Measurements from ENCODE around the gene CTNNA2.

CTNNA2 gene

GRCh38 chr2:79950526-79950925, 437.7 kb downstream of the CTNNA2 start:
- no peaks in the 10 kb centered on the region for H3K36me3 ChIP-seq (ENCODE audit: control insufficient read depth in 5 of 5, insufficient read depth in 5 of 5, low read length in 5 of 5)

GRCh38 chr2:79952616-79953015, 439.8 kb downstream of the CTNNA2 start:
- peaks cover 0 to 17% (median 0%) of the 10 kb centered on the region in 5 donors for H3K4me1 ChIP-seq (ENCODE audit: control insufficient read depth in 5 of 5, insufficient read depth in 5 of 5, low read length in 5 of 5)
- H3K4me3 ChIP-seq (ENCODE audit: low read depth in 1 of 5, low read length in 5 of 5) = no peak overlapping the region
- no peak overlapping the region for H3K27ac ChIP-seq (ENCODE audit: low read depth, low read length)
- no peak overlapping the region for H3K9ac ChIP-seq (ENCODE audit: low read length in 5 of 5)
- no peaks in the 10 kb centered on the region for H3K9me3 ChIP-seq (ENCODE audit: control insufficient read depth in 5 of 5, low read length in 5 of 5)
- no peaks in the 10 kb centered on the region for H3K36me3 ChIP-seq (ENCODE audit: control insufficient read depth in 5 of 5, insufficient read depth in 5 of 5, low read length in 5 of 5)
- no peaks in the 10 kb centered on the region for H3K27me3 ChIP-seq (ENCODE audit: control insufficient read depth in 5 of 5, insufficient read depth in 4 of 5, low read length in 5 of 5)

More at GRCh38 chr2:79950526-79950925, 437.7 kb downstream of the CTNNA2 start:
- no peak overlapping the region for H3K27ac ChIP-seq (ENCODE audit: low read depth, low read length)
- no peaks in the 10 kb centered on the region for H3K27me3 ChIP-seq (ENCODE audit: control insufficient read depth in 5 of 5, insufficient read depth in 4 of 5, low read length in 5 of 5)
- no peaks in the 10 kb centered on the region for H3K9me3 ChIP-seq (ENCODE audit: control insufficient read depth in 5 of 5, low read length in 5 of 5)
- no peak overlapping the region for H3K9ac ChIP-seq (ENCODE audit: low read length in 5 of 5)
- peaks cover 0 to 4% (median 0%) of the 10 kb centered on the region in 5 donors for H3K4me1 ChIP-seq (ENCODE audit: control insufficient read depth in 5 of 5, insufficient read depth in 5 of 5, low read length in 5 of 5)
- H3K4me3 ChIP-seq (ENCODE audit: low read depth in 1 of 5, low read length in 5 of 5) = no peak overlapping the region

GRCh38 chr2:79960035-79960434, 447.2 kb downstream of the CTNNA2 start:
- Histone ChIP-seq H3K9me3 (ENCODE audit: control insufficient read depth in 5 of 5, low read length in 5 of 5) (no peaks in the 10 kb centered on the region), H3K4me3 (ENCODE audit: low read depth in 1 of 5, low read length in 5 of 5) (no peak overlapping the region), H3K9ac (ENCODE audit: low read length in 5 of 5) (no peak overlapping the region), H3K27ac (ENCODE audit: low read depth, low read length) (no peak overlapping the region), H3K36me3 (ENCODE audit: control insufficient read depth in 5 of 5, insufficient read depth in 5 of 5, low read length in 5 of 5) (no peaks in the 10 kb centered on the region), H3K4me1 (ENCODE audit: control insufficient read depth in 5 of 5, insufficient read depth in 5 of 5, low read length in 5 of 5) (peaks cover 0 to 21% (median 0%) of the 10 kb centered on the region in 5 donors), H3K27me3 (ENCODE audit: control insufficient read depth in 5 of 5, insufficient read depth in 4 of 5, low read length in 5 of 5) (no peaks in the 10 kb centered on the region)

DNA sequence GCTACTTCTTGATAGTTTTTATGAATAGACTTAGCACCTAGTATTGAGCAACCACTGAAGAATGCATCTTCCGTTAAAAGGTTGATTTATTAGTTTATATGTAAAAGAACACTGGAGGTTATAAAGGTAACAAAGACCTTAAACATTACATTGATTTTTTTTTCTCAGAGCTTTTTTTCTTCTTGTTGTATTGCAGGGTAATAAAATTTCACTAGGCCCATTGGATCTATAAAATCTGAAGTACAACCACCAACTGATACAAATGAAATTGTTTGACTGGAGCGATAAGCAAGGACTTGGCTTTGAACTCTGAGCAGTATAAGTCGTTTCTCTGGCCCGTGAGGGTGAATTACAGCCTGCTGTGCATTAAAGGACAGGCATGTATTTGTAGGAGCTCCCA, 447.7 kb downstream of the CTNNA2 start:
- H3K36me3 ChIP-seq (ENCODE audit: control insufficient read depth in 5 of 5, insufficient read depth in 5 of 5, low read length in 5 of 5) = no peaks in the 10 kb centered on the region
- H3K4me1 ChIP-seq (ENCODE audit: control insufficient read depth in 5 of 5, insufficient read depth in 5 of 5, low read length in 5 of 5) = peaks cover 0 to 17% (median 0%) of the 10 kb centered on the region in 5 donors
- no peak overlapping the region for H3K9ac ChIP-seq (ENCODE audit: low read length in 5 of 5)
- no peaks in the 10 kb centered on the region for H3K27me3 ChIP-seq (ENCODE audit: control insufficient read depth in 5 of 5, insufficient read depth in 4 of 5, low read length in 5 of 5)
- H3K27ac ChIP-seq (ENCODE audit: low read depth, low read length) = no peak overlapping the region
- no peaks in the 10 kb centered on the region for H3K9me3 ChIP-seq (ENCODE audit: control insufficient read depth in 5 of 5, low read length in 5 of 5)
- H3K4me3 ChIP-seq (ENCODE audit: low read depth in 1 of 5, low read length in 5 of 5) = no peak overlapping the region

- no peak overlapping the region for H3K27ac ChIP-seq (ENCODE audit: low read depth, low read length)
- H3K27me3 ChIP-seq (ENCODE audit: control insufficient read depth in 5 of 5, insufficient read depth in 4 of 5, low read length in 5 of 5) = no peaks in the 10 kb centered on the region
- H3K4me1 ChIP-seq (ENCODE audit: control insufficient read depth in 5 of 5, insufficient read depth in 5 of 5, low read length in 5 of 5) = peaks cover 0 to 4% (median 0%) of the 10 kb centered on the region in 5 donors
- no peaks in the 10 kb centered on the region for H3K9me3 ChIP-seq (ENCODE audit: control insufficient read depth in 5 of 5, low read length in 5 of 5)
- no peak overlapping the region for H3K4me3 ChIP-seq (ENCODE audit: low read depth in 1 of 5, low read length in 5 of 5)
- no peak overlapping the region for H3K9ac ChIP-seq (ENCODE audit: low read length in 5 of 5)
- no peaks in the 10 kb centered on the region for H3K36me3 ChIP-seq (ENCODE audit: control insufficient read depth in 5 of 5, insufficient read depth in 5 of 5, low read length in 5 of 5)
These were observed 452.1 kb downstream of the CTNNA2 start for GRCh38 chr2:79964966-79965365.

DNA sequence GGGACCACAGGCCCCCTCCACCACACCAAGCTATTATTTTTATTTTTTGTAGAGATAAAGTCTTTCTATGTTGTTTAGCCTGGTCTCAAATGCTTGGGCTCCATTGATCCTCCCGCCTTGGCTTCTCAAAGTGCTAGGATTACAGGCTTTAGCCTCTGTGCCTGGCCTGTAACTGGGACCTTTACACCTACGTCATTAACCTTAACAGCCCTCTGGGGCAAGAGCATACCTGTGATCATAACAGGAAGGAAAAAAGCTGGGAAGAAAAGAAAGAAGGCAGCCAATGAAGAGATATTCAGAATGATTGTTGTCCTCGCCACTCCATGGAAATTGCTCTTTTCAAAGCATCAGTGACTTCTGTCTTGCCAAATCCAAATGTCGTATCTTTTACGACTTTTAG, 453.5 kb downstream of the CTNNA2 start:
- Histone ChIP-seq H3K9ac (ENCODE audit: low read length in 5 of 5) (no peak overlapping the region), H3K4me3 (ENCODE audit: low read depth in 1 of 5, low read length in 5 of 5) (no peak overlapping the region), H3K27me3 (ENCODE audit: control insufficient read depth in 5 of 5, insufficient read depth in 4 of 5, low read length in 5 of 5) (no peaks in the 10 kb centered on the region), H3K4me1 (ENCODE audit: control insufficient read depth in 5 of 5, insufficient read depth in 5 of 5, low read length in 5 of 5) (peaks cover 0 to 4% (median 0%) of the 10 kb centered on the region in 5 donors), H3K9me3 (ENCODE audit: control insufficient read depth in 5 of 5, low read length in 5 of 5) (no peaks in the 10 kb centered on the region), H3K36me3 (ENCODE audit: control insufficient read depth in 5 of 5, insufficient read depth in 5 of 5, low read length in 5 of 5) (no peaks in the 10 kb centered on the region), H3K27ac (ENCODE audit: low read depth, low read length) (no peak overlapping the region)

DNA sequence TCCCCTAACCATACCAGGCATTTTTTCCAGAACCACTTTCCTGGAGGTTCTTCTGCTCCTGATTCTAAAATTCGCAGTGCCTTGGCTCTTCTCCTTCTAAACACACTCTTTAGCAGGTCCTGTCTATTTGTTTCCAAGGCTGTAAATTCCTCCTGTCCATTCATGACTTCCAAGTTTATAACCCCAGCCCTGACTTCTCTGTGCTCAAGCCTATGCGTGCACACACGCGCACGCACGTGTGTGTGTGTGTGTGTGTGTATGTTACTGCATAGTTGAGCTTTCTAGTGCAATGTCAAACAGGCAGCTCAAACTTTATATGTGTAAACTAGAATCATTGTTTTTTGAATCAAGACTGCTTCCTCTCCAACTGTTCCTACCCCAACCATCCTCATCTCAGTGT, 454.0 kb downstream of the CTNNA2 start:
- H3K9me3 ChIP-seq (ENCODE audit: control insufficient read depth in 5 of 5, low read length in 5 of 5) = no peaks in the 10 kb centered on the region
- no peak overlapping the region for H3K4me3 ChIP-seq (ENCODE audit: low read depth in 1 of 5, low read length in 5 of 5)
- peaks cover 0 to 4% (median 0%) of the 10 kb centered on the region in 5 donors for H3K4me1 ChIP-seq (ENCODE audit: control insufficient read depth in 5 of 5, insufficient read depth in 5 of 5, low read length in 5 of 5)
- H3K27ac ChIP-seq (ENCODE audit: low read depth, low read length) = no peak overlapping the region
- H3K36me3 ChIP-seq (ENCODE audit: control insufficient read depth in 5 of 5, insufficient read depth in 5 of 5, low read length in 5 of 5) = no peaks in the 10 kb centered on the region
- no peak overlapping the region for H3K9ac ChIP-seq (ENCODE audit: low read length in 5 of 5)
- H3K27me3 ChIP-seq (ENCODE audit: control insufficient read depth in 5 of 5, insufficient read depth in 4 of 5, low read length in 5 of 5) = no peaks in the 10 kb centered on the region

DNA sequence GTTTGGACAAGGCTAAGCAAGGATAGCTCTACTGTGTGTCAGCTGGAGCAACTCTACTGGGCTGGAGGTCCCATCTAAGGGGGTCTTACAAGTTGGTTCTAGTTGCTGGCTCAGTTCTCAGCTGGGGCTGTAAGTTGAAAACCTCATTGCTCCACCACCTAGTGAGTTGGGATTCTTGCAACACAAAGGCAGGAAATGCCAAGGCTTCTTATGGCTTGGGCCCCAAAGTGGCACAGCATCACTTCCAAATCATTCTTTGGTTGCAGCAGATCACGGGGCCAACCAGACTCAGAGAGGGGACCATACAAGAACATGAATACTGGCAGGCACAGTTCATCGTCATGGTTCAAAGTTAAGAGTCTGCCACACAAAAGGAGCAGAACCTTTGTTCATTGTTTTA, 459.0 kb downstream of the CTNNA2 start:
- H3K27ac ChIP-seq (ENCODE audit: low read depth, low read length) = no peak overlapping the region
- H3K4me3 ChIP-seq (ENCODE audit: low read depth in 1 of 5, low read length in 5 of 5) = no peak overlapping the region
- no peaks in the 10 kb centered on the region for H3K4me1 ChIP-seq (ENCODE audit: control insufficient read depth in 5 of 5, insufficient read depth in 5 of 5, low read length in 5 of 5)
- H3K27me3 ChIP-seq (ENCODE audit: control insufficient read depth in 5 of 5, insufficient read depth in 4 of 5, low read length in 5 of 5) = no peaks in the 10 kb centered on the region
- H3K36me3 ChIP-seq (ENCODE audit: control insufficient read depth in 5 of 5, insufficient read depth in 5 of 5, low read length in 5 of 5) = no peaks in the 10 kb centered on the region
- H3K9ac ChIP-seq (ENCODE audit: low read length in 5 of 5) = no peak overlapping the region
- no peaks in the 10 kb centered on the region for H3K9me3 ChIP-seq (ENCODE audit: control insufficient read depth in 5 of 5, low read length in 5 of 5)

DNA sequence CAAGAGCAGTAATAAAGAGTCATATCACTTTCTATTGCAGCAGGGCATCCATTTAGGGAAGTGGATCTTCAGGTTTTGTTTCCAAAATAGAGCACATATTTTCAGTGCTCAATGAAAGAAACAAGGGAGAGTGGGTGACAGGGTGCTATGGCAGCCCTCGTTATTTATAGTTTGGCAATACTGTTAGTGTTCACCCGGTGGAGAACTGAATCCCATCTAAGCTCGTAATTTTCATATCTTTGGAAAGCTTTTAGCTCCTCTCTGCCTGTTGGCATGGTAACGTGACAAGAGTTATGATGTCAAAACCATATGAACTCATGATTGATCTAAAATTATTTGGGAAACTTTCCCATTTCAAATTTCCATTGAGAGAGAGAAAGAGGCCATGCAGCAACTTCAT, 459.8 kb downstream of the CTNNA2 start:
- no peaks in the 10 kb centered on the region for H3K36me3 ChIP-seq (ENCODE audit: control insufficient read depth in 5 of 5, insufficient read depth in 5 of 5, low read length in 5 of 5)
- H3K4me3 ChIP-seq (ENCODE audit: low read depth in 1 of 5, low read length in 5 of 5) = no peak overlapping the region
- H3K9ac ChIP-seq (ENCODE audit: low read length in 5 of 5) = no peak overlapping the region
- H3K27ac ChIP-seq (ENCODE audit: low read depth, low read length) = no peak overlapping the region
- no peaks in the 10 kb centered on the region for H3K4me1 ChIP-seq (ENCODE audit: control insufficient read depth in 5 of 5, insufficient read depth in 5 of 5, low read length in 5 of 5)
- no peaks in the 10 kb centered on the region for H3K27me3 ChIP-seq (ENCODE audit: control insufficient read depth in 5 of 5, insufficient read depth in 4 of 5, low read length in 5 of 5)
- no peaks in the 10 kb centered on the region for H3K9me3 ChIP-seq (ENCODE audit: control insufficient read depth in 5 of 5, low read length in 5 of 5)

- Histone ChIP-seq H3K27me3 (ENCODE audit: control insufficient read depth in 5 of 5, insufficient read depth in 4 of 5, low read length in 5 of 5) (no peaks in the 10 kb centered on the region), H3K4me1 (ENCODE audit: control insufficient read depth in 5 of 5, insufficient read depth in 5 of 5, low read length in 5 of 5) (no peaks in the 10 kb centered on the region), H3K4me3 (ENCODE audit: low read depth in 1 of 5, low read length in 5 of 5) (no peak overlapping the region), H3K9ac (ENCODE audit: low read length in 5 of 5) (no peak overlapping the region), H3K36me3 (ENCODE audit: control insufficient read depth in 5 of 5, insufficient read depth in 5 of 5, low read length in 5 of 5) (no peaks in the 10 kb centered on the region), H3K9me3 (ENCODE audit: control insufficient read depth in 5 of 5, low read length in 5 of 5) (no peaks in the 10 kb centered on the region), H3K27ac (ENCODE audit: low read depth, low read length) (no peak overlapping the region)
These were observed 463.1 kb downstream of the CTNNA2 start for GRCh38 chr2:79975791-79976565.
